ENCODE data around the gene CARD9. TPM values are rescaled to one million over a fixed set of nuclear protein-coding genes. Genes with fewer than 3 reads are reported as not detected.
"Not testable (repeated sequence)": the region's sequence is repeated elsewhere in the genome, so short reads cannot be mapped to it uniquely, and the experiment has no call there.

Gene CARD9
- total RNA-seq, 1 donor from 2014 or later, result 0.59 TPM

- no peak for DNase-seq (ENCODE audit: low read depth, low spot score)
Observed at GRCh38 chr9:136364942-136365774, 8.3 kb downstream of the CARD9 start.

GRCh38 chr9:136363949-136364748, 9.3 kb downstream of the CARD9 start:
- DNase-seq (ENCODE audit: low read depth, low spot score), result no peak

GRCh38 chr9:136363106-136363948, 10.1 kb downstream of the CARD9 start, which contains the start of gene DNLZ:
Gene DNLZ, minus strand, starts transcription at chr9:136363744. Its CDS starts 30 bp downstream, at chr9:136363714.
- DNase-seq (ENCODE audit: low read depth, low spot score), result peak; percentile 81

- no peak for DNase-seq (ENCODE audit: low read depth, low spot score)
Observed at GRCh38 chr9:136362450-136362784, 11.1 kb downstream of the CARD9 start.

GRCh38 chr9:136361754-136362449, 11.6 kb downstream of the CARD9 start:
- no peak for DNase-seq (ENCODE audit: low read depth, low spot score)

GRCh38 chr9:136361047-136361753, 12.3 kb downstream of the CARD9 start:
- no peak for DNase-seq (ENCODE audit: low read depth, low spot score)

GRCh38 chr9:136359774-136360718, 13.4 kb downstream of the CARD9 start:
- no peak for DNase-seq (ENCODE audit: low read depth, low spot score)

GRCh38 chr9:136358888-136359287, 14.6 kb downstream of the CARD9 start:
- DNase-seq (ENCODE audit: low read depth, low spot score), result no peak

GRCh38 chr9:136358016-136358415, 15.5 kb downstream of the CARD9 start:
- DNase-seq (ENCODE audit: low read depth, low spot score), result no peak

- DNase-seq (ENCODE audit: low read depth, low spot score), result no peak
Observed at GRCh38 chr9:136357202-136357725, 16.2 kb downstream of the CARD9 start.

- no peak for DNase-seq (ENCODE audit: low read depth, low spot score)
Observed at GRCh38 chr9:136355616-136356557, 17.6 kb downstream of the CARD9 start.

GRCh38 chr9:136354592-136355085, 18.8 kb downstream of the CARD9 start:
- no peak for DNase-seq (ENCODE audit: low read depth, low spot score)

- DNase-seq (ENCODE audit: low read depth, low spot score), result no peak
Observed at GRCh38 chr9:136353757-136354488, 19.5 kb downstream of the CARD9 start.

GRCh38 chr9:136353088-136353487, 20.4 kb downstream of the CARD9 start:
- DNase-seq (ENCODE audit: low read depth, low spot score), result no peak

- DNase-seq (ENCODE audit: low read depth, low spot score), result no peak
Observed at GRCh38 chr9:136352682-136353081, 20.8 kb downstream of the CARD9 start.

GRCh38 chr9:136351868-136352267, 21.6 kb downstream of the CARD9 start:
- DNase-seq (ENCODE audit: low read depth, low spot score), result not testable (repeated sequence)

- no peak for DNase-seq (ENCODE audit: low read depth, low spot score)
Observed at GRCh38 chr9:136351252-136351800, 22.1 kb downstream of the CARD9 start.
